CD14-positive monocyte (primary cell): ENCODE measurements around the gene SNRPA1. TPM values are rescaled to one million over a fixed set of nuclear protein-coding genes. Genes with fewer than 3 reads are reported as not detected.

ENCODE experiments used
- DNase-seq, 3 donors: peaks; one replicate each; pipeline ENCODE4 v3.0.0-alpha.2; 2011 to 2022
- H2AFZ ChIP-seq: 2 replicates; pipeline ENCODE4 v1.6.0; 2012; ENCODE audit warnings: mild to moderate bottlenecking, low read depth, low read length, inconsistent platforms; ENCODE audit not compliant: insufficient read depth, poor library complexity, severe bottlenecking
- H3K27ac ChIP-seq, 2 donors: 1 replicate in 1 of 2; 2 replicates in 1 of 2; pipeline ENCODE4 v1.5.1; 2012 to 2013; ENCODE audit warnings: low read length in 2 of 2, control low read depth in 1 of 2, inconsistent platforms in 1 of 2, low read depth in 1 of 2, mild to moderate bottlenecking in 1 of 2
- H3K27me3 ChIP-seq, 2 donors: one replicate each; pipeline versions ENCODE4 v1.6.0 to v1.6.1; 2011 to 2013; ENCODE audit warnings: low read length in 2 of 2; ENCODE audit not compliant: control insufficient read depth in 2 of 2, insufficient read depth in 2 of 2
- H3K36me3 ChIP-seq, 2 donors: replicated peaks in 1 of 2; 1 replicate in 1 of 2; 2 replicates in 1 of 2; pipeline versions ENCODE4 v1.5.1 to v1.6.1; 2012 to 2013; ENCODE audit warnings: low read length in 2 of 2, control low read depth in 1 of 2, inconsistent platforms in 1 of 2, mild to moderate bottlenecking in 1 of 2; ENCODE audit not compliant: insufficient read depth in 2 of 2, control insufficient read depth in 1 of 2
- H3K4me1 ChIP-seq, 2 donors: 1 replicate in 1 of 2; 2 replicates in 1 of 2; pipeline versions ENCODE4 v1.5.1 to v1.6.1; 2012 to 2013; ENCODE audit warnings: low read length in 2 of 2, control low read depth in 1 of 2, inconsistent platforms in 1 of 2, mild to moderate bottlenecking in 1 of 2, moderate library complexity in 1 of 2; ENCODE audit not compliant: insufficient read depth in 2 of 2, control insufficient read depth in 1 of 2
- H3K4me2 ChIP-seq: replicated peaks from 2 replicates; pipeline ENCODE3; 2012; ENCODE audit warnings: low read length, moderate library complexity, mild to moderate bottlenecking; ENCODE audit not compliant: poor library complexity, severe bottlenecking; ENCODE audit errors: extremely low read depth
- H3K4me3 ChIP-seq, 3 experiments: fragments of 200-600 bp in 1 of 3; sonication (generic) in 1 of 3; replicated peaks in 1 of 3; 1 replicate in 2 of 3; 2 replicates in 1 of 3; pipeline ENCODE4 v1.5.1; 2011 to 2013; ENCODE audit warnings: low read length in 3 of 3, mild to moderate bottlenecking in 3 of 3, control low read depth in 2 of 3, low read depth in 2 of 3, inconsistent platforms in 1 of 3, moderate library complexity in 1 of 3
- H3K79me2 ChIP-seq: 2 replicates; pipeline ENCODE4 v1.6.0; 2012; ENCODE audit warnings: mild to moderate bottlenecking, control low read depth, inconsistent platforms, low read length, moderate library complexity; ENCODE audit not compliant: insufficient read depth
- H3K9ac ChIP-seq: 2 replicates; pipeline ENCODE4 v1.6.0; 2017; ENCODE audit warnings: low read length, mild to moderate bottlenecking; ENCODE audit not compliant: insufficient read depth, poor library complexity, severe bottlenecking
- H3K9me3 ChIP-seq, 2 donors: replicated peaks in 1 of 2; 1 replicate in 1 of 2; 2 replicates in 1 of 2; pipeline versions ENCODE4 v1.5.1 to v1.6.1; 2012 to 2013; ENCODE audit warnings: low read length in 2 of 2, control low read depth in 1 of 2; ENCODE audit not compliant: control insufficient read depth in 1 of 2, insufficient read depth in 1 of 2
- H4K20me1 ChIP-seq: 2 replicates; pipeline ENCODE4 v1.6.0; 2012; ENCODE audit warnings: mild to moderate bottlenecking, low read length, control low read depth, moderate library complexity; ENCODE audit not compliant: insufficient read depth
- H3K27ac Mint-ChIP-seq, 7 donors: one replicate each; pipeline ENCODE4 v1.8.0; 2020; ENCODE audit warnings: mild to moderate bottlenecking in 7 of 7, mixed read lengths in 7 of 7, moderate library complexity in 6 of 7, inconsistent platforms in 2 of 7
- H3K27me3 Mint-ChIP-seq, 3 donors: one replicate each; pipeline ENCODE4 v1.8.0; 2021 to 2022; ENCODE audit warnings: low read depth in 3 of 3, mild to moderate bottlenecking in 3 of 3, mixed read lengths in 3 of 3, moderate library complexity in 3 of 3, inconsistent platforms in 1 of 3
- H3K36me3 Mint-ChIP-seq, 2 donors: one replicate each; pipeline ENCODE4 v1.8.0; 2020; ENCODE audit warnings: mixed read lengths in 2 of 2, inconsistent platforms in 1 of 2, mild to moderate bottlenecking in 1 of 2
- H3K4me1 Mint-ChIP-seq: one replicate; pipeline ENCODE4 v1.8.0; 2020; ENCODE audit warnings: mild to moderate bottlenecking, mixed read lengths
- H3K4me3 Mint-ChIP-seq, 2 donors: one replicate each; pipeline ENCODE4 v1.8.0; 2020; ENCODE audit warnings: mild to moderate bottlenecking in 2 of 2, mixed read lengths in 2 of 2, moderate library complexity in 1 of 2
- H3K9me3 Mint-ChIP-seq, 7 donors: one replicate each; pipeline ENCODE4 v1.8.0; 2020 to 2022; ENCODE audit warnings: mixed read lengths in 7 of 7, mild to moderate bottlenecking in 6 of 7, moderate library complexity in 6 of 7, inconsistent platforms in 2 of 7
- CTCF ChIP-seq: fragments of 200-600 bp; IDR thresholded peaks from one replicate; pipeline ENCODE4 v1.8.0; 2022; ENCODE audit warnings: antibody characterized with exemption, mild to moderate bottlenecking
- WGBS: methylation state at CpG from one replicate; pipeline ENCODE4 v1.1.5; 2013; ENCODE audit warnings: missing lambda C conversion rate; ENCODE audit not compliant: insufficient coverage; 5-methylcytosine and 5-hydroxymethylcytosine counted together
- intact Hi-C, 2 donors: fragments of 100-400 bp; cut with micrococcal nuclease; formaldehyde crosslinking; loops; one replicate each; pipeline versions ENCODE4 v1.15.0 to v1.15.1; 2023
- polyA plus RNA-seq, 3 donors: library from polyadenylated mRNA; depleted of rRNA in 1 of 3; unstranded in 2 of 3; stranded (reverse) in 1 of 3; fragments of 300-500 nt in 2 of 3; fragments of >200 nt in 1 of 3; fragmentation: Illumina TruSeq in 2 of 3; gene quantifications; 1 replicate in 2 of 3; 2 replicates in 1 of 3; pipeline ENCODE4 v1.2.3, GENCODE V29; 2012 to 2021

The SNRPA1 gene
- polyA plus RNA-seq, 3 donors, result 23.8 to 65.5 (median 35.4) TPM

DNA sequence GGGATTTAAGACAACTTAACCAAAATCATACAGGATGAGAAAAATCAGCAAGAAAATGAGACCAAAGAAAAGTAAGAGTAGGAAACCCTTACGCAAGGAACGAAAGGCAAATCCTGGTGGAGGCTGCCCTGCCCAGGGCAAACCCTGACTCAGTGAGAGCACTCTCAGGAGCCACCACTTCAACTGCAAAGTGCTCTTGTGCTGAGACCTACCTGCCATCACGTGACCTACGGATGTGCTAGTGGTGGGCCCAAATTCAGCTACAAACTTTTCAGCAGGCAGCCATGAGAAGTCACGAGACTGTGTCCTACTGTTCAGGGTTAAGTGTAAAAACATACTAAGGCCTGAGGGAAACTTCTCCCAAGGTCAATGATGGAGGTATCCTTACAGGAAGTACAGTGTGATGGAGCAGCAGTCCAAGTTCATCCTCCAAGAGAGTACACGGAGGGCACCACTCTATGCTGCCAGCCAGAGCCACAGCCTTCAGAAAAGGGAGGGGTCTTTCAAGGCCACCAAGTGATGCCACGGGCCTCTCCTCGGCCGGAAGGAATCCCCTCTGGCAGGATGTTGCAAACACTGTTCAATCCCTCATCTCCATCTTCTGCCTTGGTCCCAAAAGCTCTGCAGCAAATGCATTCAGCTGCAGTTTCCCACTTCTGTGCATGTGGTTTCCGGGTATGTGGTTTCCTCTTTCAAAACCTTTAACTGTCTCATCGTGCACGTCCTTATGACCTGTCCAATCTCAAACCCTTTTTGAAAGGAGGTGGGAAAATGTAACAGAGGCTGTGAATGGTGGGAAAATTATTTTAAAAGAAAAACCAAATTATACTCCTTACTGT lies 52.7 kb downstream of the SNRPA1 start:
- no peaks in the 10 kb centered on the region for H3K27me3 ChIP-seq
- peak overlapping the region; percentile 72 for H3K4me2 ChIP-seq
- H3K79me2 ChIP-seq, result peaks cover 98% of the 10 kb centered on the region
- peaks cover 41% of the 10 kb centered on the region for H4K20me1 ChIP-seq
- H3K36me3 ChIP-seq, result no peaks in the 10 kb centered on the region
- peak overlapping the region; percentile 70 to 76 for H3K4me3 Mint-ChIP-seq
- H3K4me1 Mint-ChIP-seq, result peaks cover 96% of the 10 kb centered on the region
- DNase-seq, result peak; percentile 85 to 91 (median 87)
- H3K27me3 Mint-ChIP-seq, result peaks cover 0 to 2% (median 0%) of the 10 kb centered on the region in 3 donors
- H3K27ac ChIP-seq, result peak overlapping the region; percentile 87
- peaks cover 4 to 24% of the 10 kb centered on the region in 2 donors for H3K36me3 Mint-ChIP-seq
- peak overlapping the region in 2 of 3 experiments; percentile 33 to 69 for H3K4me3 ChIP-seq
- peak overlapping the region; percentile 89 to 97 (median 96) for H3K27ac Mint-ChIP-seq
- peaks cover 99 to 100% of the 10 kb centered on the region in 2 donors for H3K4me1 ChIP-seq
- H3K9me3 Mint-ChIP-seq, result no peaks in the 10 kb centered on the region
- H2AFZ ChIP-seq, result no peak overlapping the region
- no peak for TF ChIP-seq CTCF
- H3K9ac ChIP-seq, result peak overlapping the region; percentile 43
- WGBS, result 2% methylated on average over 4 of the region's 12 CpGs
- H3K9me3 ChIP-seq, result no peaks in the 10 kb centered on the region
- intact Hi-C loops, result loop anchor here (1.0 to 5.0 kb wide), 3 partner anchors 8 to 50 kb away; no protein-coding TSS in a partner anchor

GRCh38 chr15:101240358-101240757 lies 54.7 kb downstream of the SNRPA1 start:
- WGBS, result 0% methylated on average over 1 of the region's 5 CpGs
- H3K4me1 Mint-ChIP-seq, result peaks cover 96% of the 10 kb centered on the region
- no peak for DNase-seq
- Histone ChIP-seq H3K4me3 (peak overlapping the region in 1 of 3 experiments; percentile 58), H3K9me3 (no peaks in the 10 kb centered on the region), H3K4me2 (peak overlapping the region; percentile 58), H3K27me3 (no peaks in the 10 kb centered on the region), H3K4me1 (peaks cover 99% of the 10 kb centered on the region in 2 donors), H3K36me3 (no peaks in the 10 kb centered on the region), H4K20me1 (peaks cover 24% of the 10 kb centered on the region), H2AFZ (no peak overlapping the region), H3K79me2 (peaks cover 98% of the 10 kb centered on the region), H3K27ac (peak overlapping the region in 1 of 2 donors; percentile 87), H3K9ac (no peak overlapping the region)
- H3K36me3 Mint-ChIP-seq, result peaks cover 4 to 21% of the 10 kb centered on the region in 2 donors
- no peaks in the 10 kb centered on the region for H3K9me3 Mint-ChIP-seq
- no peak for TF ChIP-seq CTCF
- peak overlapping the region; percentile 2 to 54 for H3K4me3 Mint-ChIP-seq
- H3K27ac Mint-ChIP-seq, result peak overlapping the region; percentile 87 to 96 (median 92)
- intact Hi-C loops, result loop anchor here (5.0 kb wide), 2 partner anchors 38 to 48 kb away; no protein-coding TSS in a partner anchor
- H3K27me3 Mint-ChIP-seq, result peaks cover 0 to 2% (median 0%) of the 10 kb centered on the region in 3 donors
